ENCODE data around the gene UBE2F.

DNA sequence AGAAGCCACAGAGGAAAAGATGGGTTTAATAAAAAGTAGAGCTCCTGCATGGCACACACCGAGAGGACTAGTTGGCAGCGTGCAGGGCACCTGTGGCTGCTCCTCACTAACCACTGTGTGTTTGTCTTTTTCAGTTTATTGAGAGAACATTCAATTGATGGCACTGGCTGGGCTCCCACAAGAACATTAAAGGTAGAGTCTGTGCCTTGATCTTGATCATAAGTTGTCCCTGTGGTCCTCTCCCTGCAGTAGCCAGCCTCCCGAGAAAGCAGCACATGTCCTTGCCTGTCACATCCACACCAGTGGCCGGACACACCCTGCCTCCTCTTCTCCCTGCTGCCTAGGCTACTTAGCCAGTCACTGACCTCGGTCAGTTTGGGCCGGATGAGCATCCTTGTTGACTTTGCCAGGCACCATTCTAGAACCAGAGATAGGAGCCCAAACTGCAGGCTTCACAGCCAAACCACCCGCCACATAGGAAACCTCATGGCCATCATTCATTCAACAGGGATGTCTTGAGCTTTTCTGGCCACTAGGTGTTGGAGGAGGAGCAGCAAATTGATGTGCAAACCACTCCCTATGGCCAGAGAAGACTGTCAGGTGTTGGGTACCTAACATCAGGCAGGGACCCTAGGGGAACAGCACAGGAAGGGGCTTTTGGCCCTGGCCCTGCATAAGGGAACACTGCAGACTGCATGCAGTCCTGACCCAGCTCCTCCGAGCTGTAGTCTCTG is 63.8 kb downstream of the UBE2F start:
- TF ChIP-seq, protein P1, sequence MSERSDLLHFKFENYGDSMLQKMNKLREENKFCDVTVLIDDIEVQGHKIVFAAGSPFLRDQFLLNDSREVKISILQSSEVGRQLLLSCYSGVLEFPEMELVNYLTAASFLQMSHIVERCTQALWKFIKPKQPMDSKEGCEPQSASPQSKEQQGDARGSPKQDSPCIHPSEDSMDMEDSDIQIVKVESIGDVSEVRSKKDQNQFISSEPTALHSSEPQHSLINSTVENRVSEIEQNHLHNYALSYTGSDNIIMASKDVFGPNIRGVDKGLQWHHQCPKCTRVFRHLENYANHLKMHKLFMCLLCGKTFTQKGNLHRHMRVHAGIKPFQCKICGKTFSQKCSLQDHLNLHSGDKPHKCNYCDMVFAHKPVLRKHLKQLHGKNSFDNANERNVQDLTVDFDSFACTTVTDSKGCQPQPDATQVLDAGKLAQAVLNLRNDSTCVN (CRISPR knock-in tag; IDR thresholded peaks at IDR 0.05) = no peak
- no peak for TF ChIP-seq GABPB2 (CRISPR knock-in tag; conservative IDR thresholded peaks at IDR 0.05)

Data from K562 (cell line).